GM13976 (cell line): ENCODE data around the gene AGO3.

Source experiments
- DNase-seq: peaks from one replicate; pipeline ENCODE4 v3.0.0; 2012; ENCODE audit warnings: low spot score
- CTCF ChIP-seq: IDR thresholded peaks from 2 replicates; pipeline ENCODE4 v1.5.1; 2012; ENCODE audit warnings: borderline replicate concordance, mild to moderate bottlenecking; ENCODE audit not compliant: insufficient read depth; ENCODE audit errors: extremely low read depth, missing control alignments, control extremely low read depth
- in situ Hi-C: fragments of 300-500 bp; cut with MboI; formaldehyde crosslinking; loops from one replicate; pipeline ENCODE4 v1.12.0; 2022; ENCODE audit warnings: low sequenced_read_pairs, mixed read lengths, inconsistent platforms; ENCODE audit not compliant: unreplicated experiment

The AGO3 gene

DNA sequence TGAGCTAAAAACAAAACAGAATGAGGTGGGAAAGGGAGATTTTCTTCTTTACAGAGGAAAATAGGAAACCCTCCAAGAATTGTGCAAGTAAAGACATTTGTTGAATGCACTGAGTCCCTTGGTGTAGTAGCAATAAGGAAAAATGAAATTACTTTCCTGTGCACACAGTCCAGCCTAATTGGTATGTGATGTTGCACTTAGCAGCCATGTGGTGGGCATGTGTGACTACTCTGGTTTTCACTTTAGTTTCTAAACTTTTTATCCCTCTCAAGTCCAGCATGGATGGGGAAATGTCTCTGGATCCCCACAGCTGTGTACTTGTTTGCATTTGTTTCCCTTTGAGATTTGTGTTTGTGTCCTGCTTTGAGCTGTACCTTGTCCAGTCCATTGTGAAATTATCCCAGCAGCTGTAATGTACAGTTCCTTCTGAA, 7.1 kb upstream of the AGO3 start:
- no peak for DNase-seq
- no peak for TF ChIP-seq CTCF
- in situ Hi-C loops = no loop called here

- TF ChIP-seq CTCF = no peak
- in situ Hi-C loops = no loop called here
- peak; percentile 44 for DNase-seq
Observed at GRCh38 chr1:35924838-35925237, 6.1 kb upstream of the AGO3 start.

- TF ChIP-seq CTCF = no peak
- in situ Hi-C loops = no loop called here
Observed at GRCh38 chr1:35925741-35926140, 5.2 kb upstream of the AGO3 start.

DNA sequence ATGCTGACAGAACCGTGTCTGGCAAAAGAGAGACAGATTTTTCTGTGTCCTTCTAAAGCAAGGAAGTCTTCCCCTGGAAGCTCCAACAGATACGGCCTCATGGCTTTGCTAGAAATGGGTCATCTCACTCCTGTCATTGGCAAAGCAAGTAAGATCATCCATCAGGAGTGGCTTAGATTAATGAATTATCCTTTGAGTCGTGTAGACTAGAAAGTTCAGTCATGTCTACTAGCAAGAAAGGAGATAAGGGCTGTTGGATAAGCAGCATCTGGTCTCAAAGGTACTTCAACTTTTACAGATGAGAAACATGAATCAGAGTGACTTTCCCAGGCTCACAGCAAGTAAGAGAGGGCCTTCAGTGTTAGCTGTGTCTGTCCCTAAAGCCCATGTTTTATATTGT, 3.4 kb upstream of the AGO3 start:
- no peak for TF ChIP-seq CTCF
- no peak for DNase-seq
- in situ Hi-C loops = no loop called here

More at GRCh38 chr1:35925741-35926140, 5.2 kb upstream of the AGO3 start:
- no peak for DNase-seq

GRCh38 chr1:35929730-35930592, 944 bp upstream of the AGO3 start:
- in situ Hi-C loops = no loop called here
- TF ChIP-seq CTCF = no peak
- peak; percentile 30 for DNase-seq

GRCh38 chr1:35931446-35932157, 697 bp downstream of the AGO3 start:
- no peak for DNase-seq
- in situ Hi-C loops = no loop called here
- no peak for TF ChIP-seq CTCF
